Inferior parietal cortex (tissue), 1 donor: ENCODE results near the gene MYO18A.
A peak's percentile ranks its signal among the peaks of the same experiment; 100 is the strongest.
"Not testable (repeated sequence)": the region's sequence is repeated elsewhere in the genome, so short reads cannot be mapped to it uniquely, and the experiment has no call there.

Experiments used
- DNase-seq: peaks from one replicate; pipeline ENCODE4 v3.0.0-alpha.2; 2016; ENCODE audit errors: extremely low spot score

The MYO18A gene

DNA sequence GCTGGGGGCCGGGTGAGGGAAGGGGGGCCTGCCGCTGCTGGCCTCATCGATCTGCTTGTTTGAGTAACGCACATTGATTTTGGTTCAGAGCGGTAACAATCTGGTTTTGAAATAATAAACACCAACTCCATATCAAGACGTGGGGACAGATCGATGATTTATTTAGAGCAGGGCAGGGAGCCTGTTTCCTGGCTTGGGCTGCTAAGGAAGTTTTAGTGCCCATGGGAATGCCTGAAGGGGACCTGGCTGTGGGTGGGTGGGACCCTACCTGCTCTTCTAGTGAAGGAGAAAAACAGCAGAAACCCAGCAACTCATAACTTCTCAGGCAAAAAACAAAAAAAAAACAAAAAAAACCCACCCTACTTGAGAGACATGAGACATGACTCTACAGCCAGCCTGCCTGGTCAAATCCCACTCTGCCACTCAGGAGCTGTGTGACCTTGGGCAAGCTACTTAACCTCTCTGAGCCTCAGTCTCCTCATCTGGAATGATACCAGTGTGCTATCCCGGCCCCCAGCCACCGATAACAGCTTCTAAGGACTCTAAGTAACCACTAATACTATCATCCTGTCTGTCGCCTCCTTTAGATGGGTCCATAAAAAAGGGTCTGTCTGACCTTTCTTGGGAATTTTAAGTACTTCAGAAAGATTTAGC is 71.2 kb downstream of the MYO18A start:
- DNase-seq: no peak

- DNase-seq: no peak
Observed at GRCh38 chr17:29107933-29108822, 72.0 kb downstream of the MYO18A start.

DNA sequence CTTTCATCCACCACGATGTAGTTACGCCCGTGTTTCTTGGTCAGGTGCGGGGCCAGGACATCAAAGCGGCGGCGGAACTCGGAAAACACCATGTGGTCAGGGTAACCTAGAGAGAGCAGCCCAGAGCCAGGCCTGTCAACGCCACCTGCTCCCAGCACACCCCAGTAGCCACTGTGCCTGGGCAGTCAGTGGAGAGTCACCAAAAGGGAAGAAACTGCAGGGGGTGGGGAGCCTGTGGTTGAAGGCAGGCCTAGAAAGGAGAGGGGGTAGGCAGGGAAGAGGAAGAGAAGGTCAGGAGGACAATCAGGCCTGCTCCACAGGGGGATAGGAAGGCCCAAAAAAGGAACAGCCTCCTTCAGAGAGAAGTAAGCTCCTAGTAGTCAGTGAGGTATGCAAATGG is 73.1 kb downstream of the MYO18A start:
- DNase-seq: no peak

- DNase-seq: no peak
Observed at GRCh38 chr17:29103341-29103740, 76.9 kb downstream of the MYO18A start.

- no peak for DNase-seq
Observed at GRCh38 chr17:29102741-29103181, 77.4 kb downstream of the MYO18A start.

GRCh38 chr17:29102046-29102445 is 78.2 kb downstream of the MYO18A start:
- no peak for DNase-seq

- DNase-seq: no peak
Observed at GRCh38 chr17:29100296-29100695, 79.9 kb downstream of the MYO18A start.

GRCh38 chr17:29099527-29099926 is 80.7 kb downstream of the MYO18A start:
- no peak for DNase-seq

GRCh38 chr17:29096094-29096493 is 84.1 kb downstream of the MYO18A start:
- no peak for DNase-seq

- no peak for DNase-seq
Observed at GRCh38 chr17:29095439-29095838, 84.8 kb downstream of the MYO18A start.

- no peak for DNase-seq
Observed at GRCh38 chr17:29094101-29094708, 86.0 kb downstream of the MYO18A start.

GRCh38 chr17:29093090-29093871 is 86.9 kb downstream of the MYO18A start:
- no peak for DNase-seq

DNA sequence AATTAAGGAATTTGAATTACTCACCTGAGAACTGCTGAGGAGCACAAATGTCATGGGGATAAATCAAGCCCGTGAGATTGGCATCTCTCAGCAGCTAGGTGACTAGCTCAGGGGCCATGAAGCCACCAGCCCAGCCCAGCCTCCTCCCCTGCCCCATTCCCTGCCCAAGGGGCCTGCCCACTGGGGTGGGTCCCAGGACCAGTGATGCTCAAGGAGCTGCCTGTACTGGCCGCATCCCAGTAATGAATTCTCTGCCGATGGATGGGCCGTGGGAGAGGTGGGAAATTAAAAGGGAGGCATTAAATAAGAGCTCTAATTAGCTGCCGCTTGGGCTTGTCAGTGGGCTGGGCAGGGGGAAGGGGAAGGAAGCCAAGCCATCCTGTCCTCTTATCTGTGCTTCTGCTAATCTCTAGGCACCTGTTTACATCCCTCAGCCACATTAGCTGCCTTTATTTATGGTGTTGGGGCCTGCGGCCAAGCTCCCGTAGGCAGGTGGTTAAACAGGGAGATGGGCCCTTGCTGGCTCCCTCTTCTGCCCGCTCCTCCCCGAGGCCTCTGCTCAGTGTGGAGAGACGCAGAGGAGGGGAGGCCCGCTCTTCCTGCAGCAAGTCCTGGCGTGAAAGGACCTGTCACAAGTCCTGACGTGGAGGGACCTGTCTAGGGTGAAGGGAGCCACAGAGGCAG is 88.5 kb downstream of the MYO18A start:
- DNase-seq: no peak

- DNase-seq: peak; percentile 33
Observed at GRCh38 chr17:29090750-29091605, 89.2 kb downstream of the MYO18A start.

GRCh38 chr17:29090108-29090507 is 90.1 kb downstream of the MYO18A start:
- no peak for DNase-seq

DNA sequence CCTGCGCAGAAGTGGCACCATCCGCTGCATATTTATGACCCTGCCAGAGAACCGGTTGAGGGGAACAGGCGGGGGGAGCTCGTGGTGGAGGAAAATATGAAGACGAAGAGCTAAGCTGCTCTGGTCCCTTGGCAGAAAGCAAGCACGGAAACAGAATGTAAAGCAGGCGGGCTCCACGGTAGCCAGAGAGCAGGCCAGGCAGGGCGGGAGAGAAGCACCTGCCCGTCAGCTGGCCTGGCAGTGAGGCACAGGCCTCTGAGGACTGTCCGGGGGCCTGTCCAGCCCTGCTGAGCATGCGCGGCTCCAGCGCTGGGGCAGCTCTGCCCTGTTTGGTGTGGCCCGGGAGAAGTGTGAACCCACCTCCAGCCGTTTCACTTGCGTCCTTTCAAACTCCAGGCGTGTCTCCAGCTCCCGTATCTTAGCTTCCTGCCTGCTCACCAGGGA is 90.6 kb downstream of the MYO18A start:
- DNase-seq: peak; percentile 47

GRCh38 chr17:29088782-29089181 is 91.4 kb downstream of the MYO18A start:
- not testable (repeated sequence) for DNase-seq

GRCh38 chr17:29086628-29087332 is 93.4 kb downstream of the MYO18A start:
- DNase-seq: no peak

- no peak for DNase-seq
Observed at GRCh38 chr17:29085223-29085622, 95.0 kb downstream of the MYO18A start.
